Measurements from ENCODE around the gene SPG21. TPM values are rescaled to one million over a fixed set of nuclear protein-coding genes. Genes with fewer than 3 reads are reported as not detected.

SPG21 gene
- total RNA-seq, 3 donors from 2014 or later (not counting 1 experiment from before 2014, with no cell fraction given): 39.6 to 52.3 (median 40.4) TPM

GRCh38 chr15:64926661-64927060 is 63.1 kb downstream of the SPG21 start:
- Mint-ChIP-seq H3K27me3 (ENCODE audit: low read depth in 2 of 2) (no peaks in the 10 kb centered on the region), H3K36me3 (no peaks in the 10 kb centered on the region), H3K9me3 (no peaks in the 10 kb centered on the region), H3K4me3 (no peak overlapping the region), H3K4me1 (peaks cover 0 to 29% of the 10 kb centered on the region in 2 donors), H3K27ac (no peak overlapping the region)
- TF ChIP-seq CTCF (IDR thresholded peaks at IDR 0.05): no peak
- no peaks in the 10 kb centered on the region for H3K27me3 ChIP-seq (ENCODE audit: control insufficient read depth, insufficient read depth, low read length)
- ATAC-seq (no peak), DNase-seq (no peak)
- no peaks in the 10 kb centered on the region for H3K4me1 ChIP-seq (ENCODE audit: control insufficient read depth, insufficient read depth, low read length)
- no peaks in the 10 kb centered on the region for H3K9me3 ChIP-seq (ENCODE audit: control insufficient read depth, insufficient read depth, low read length)
- H3K27ac ChIP-seq (ENCODE audit: low read length): no peak overlapping the region
- intact Hi-C loops (cut with micrococcal nuclease): no loop called here
- no peak overlapping the region for H3K4me3 ChIP-seq (ENCODE audit: low read length)
- peaks cover 2% of the 10 kb centered on the region for H3K36me3 ChIP-seq (ENCODE audit: control insufficient read depth, insufficient read depth, low read length)
- WGBS (ENCODE audit: insufficient coverage): 89% methylated on average over 8 of the region's 8 CpGs

GRCh38 chr15:64925335-64926330 is 64.1 kb downstream of the SPG21 start:
- no peak overlapping the region for H3K4me3 ChIP-seq (ENCODE audit: low read length)
- no peak for TF ChIP-seq CTCF (IDR thresholded peaks at IDR 0.05)
- Mint-ChIP-seq H3K36me3 (no peaks in the 10 kb centered on the region), H3K4me1 (peaks cover 0 to 24% of the 10 kb centered on the region in 2 donors), H3K27me3 (ENCODE audit: low read depth in 2 of 2) (no peaks in the 10 kb centered on the region), H3K4me3 (no peak overlapping the region), H3K27ac (no peak overlapping the region), H3K9me3 (no peaks in the 10 kb centered on the region)
- WGBS (ENCODE audit: insufficient coverage): 93% methylated on average over 12 of the region's 13 CpGs
- no peaks in the 10 kb centered on the region for H3K27me3 ChIP-seq (ENCODE audit: control insufficient read depth, insufficient read depth, low read length)
- ATAC-seq: no peak
- H3K4me1 ChIP-seq (ENCODE audit: control insufficient read depth, insufficient read depth, low read length): no peaks in the 10 kb centered on the region
- DNase-seq: no peak
- H3K9me3 ChIP-seq (ENCODE audit: control insufficient read depth, insufficient read depth, low read length): no peaks in the 10 kb centered on the region
- no peak overlapping the region for H3K27ac ChIP-seq (ENCODE audit: low read length)
- intact Hi-C loops (cut with micrococcal nuclease): no loop called here
- no peaks in the 10 kb centered on the region for H3K36me3 ChIP-seq (ENCODE audit: control insufficient read depth, insufficient read depth, low read length)

- H3K9me3 ChIP-seq (ENCODE audit: control insufficient read depth, insufficient read depth, low read length): no peaks in the 10 kb centered on the region
- H3K4me1 ChIP-seq (ENCODE audit: control insufficient read depth, insufficient read depth, low read length): no peaks in the 10 kb centered on the region
- no peak overlapping the region for H3K27ac Mint-ChIP-seq
- DNase-seq (no peak), ATAC-seq (no peak)
- H3K9me3 Mint-ChIP-seq: no peaks in the 10 kb centered on the region
- no peak for TF ChIP-seq CTCF (IDR thresholded peaks at IDR 0.05)
- H3K27me3 ChIP-seq (ENCODE audit: control insufficient read depth, insufficient read depth, low read length): no peaks in the 10 kb centered on the region
- no peaks in the 10 kb centered on the region for H3K36me3 Mint-ChIP-seq
- no peaks in the 10 kb centered on the region for H3K36me3 ChIP-seq (ENCODE audit: control insufficient read depth, insufficient read depth, low read length)
- H3K27me3 Mint-ChIP-seq (ENCODE audit: low read depth in 2 of 2): no peaks in the 10 kb centered on the region
- no CpG with 5 or more reads among the region's 2 CpGs for WGBS (ENCODE audit: insufficient coverage)
- H3K4me3 Mint-ChIP-seq: no peak overlapping the region
- peaks cover 0 to 23% of the 10 kb centered on the region in 2 donors for H3K4me1 Mint-ChIP-seq
- intact Hi-C loops (cut with micrococcal nuclease): no loop called here
- H3K4me3 ChIP-seq (ENCODE audit: low read length): no peak overlapping the region
- no peak overlapping the region for H3K27ac ChIP-seq (ENCODE audit: low read length)
Observed at GRCh38 chr15:64923546-64923945, 66.2 kb downstream of the SPG21 start.

Data from natural killer cell (primary cell).